Parathyroid adenoma (tissue), 2 donors: ENCODE measurements around the gene CCDC144A.
"Not testable (repeated sequence)": the region's sequence is repeated elsewhere in the genome, so short reads cannot be mapped to it uniquely, and the experiment has no call there.

Source experiments
- H2AFZ ChIP-seq: fragments of 300-600 bp; sonication (generic); one replicate; pipeline ENCODE4 v1.7.0; 2017; ENCODE audit warnings: antibody characterized with exemption, mild to moderate bottlenecking
- H3K27ac ChIP-seq: fragments of 300-600 bp; sonication (generic); one replicate; pipeline ENCODE4 v1.7.0; 2017
- H3K27me3 ChIP-seq: fragments of 300-600 bp; sonication (generic); one replicate; pipeline ENCODE4 v1.7.0; 2017; ENCODE audit warnings: low read length; ENCODE audit not compliant: control insufficient read depth, insufficient read depth
- H3K36me3 ChIP-seq: fragments of 300-600 bp; sonication (generic); one replicate; pipeline ENCODE4 v1.7.0; 2017; ENCODE audit warnings: low read length; ENCODE audit not compliant: control insufficient read depth, insufficient read depth
- H3K4me1 ChIP-seq: fragments of 300-600 bp; sonication (generic); one replicate; pipeline ENCODE4 v1.7.0; 2017; ENCODE audit warnings: control low read depth
- H3K4me2 ChIP-seq: fragments of 300-600 bp; sonication (generic); one replicate; pipeline ENCODE4 v1.7.0; 2017; ENCODE audit warnings: low read length
- H3K4me3 ChIP-seq: fragments of 300-600 bp; sonication (generic); one replicate; pipeline ENCODE4 v1.7.0; 2017; ENCODE audit warnings: low read depth, low read length
- H3K79me2 ChIP-seq: fragments of 300-600 bp; sonication (generic); one replicate; pipeline ENCODE4 v1.7.0; 2017; ENCODE audit warnings: control low read depth
- H3K9ac ChIP-seq: fragments of 300-600 bp; sonication (generic); one replicate; pipeline ENCODE4 v1.7.0; 2017; ENCODE audit warnings: mild to moderate bottlenecking
- H3K9me3 ChIP-seq: fragments of 300-600 bp; sonication (generic); one replicate; pipeline ENCODE4 v1.7.0; 2017; ENCODE audit warnings: low read length; ENCODE audit not compliant: control insufficient read depth
- CTCF ChIP-seq: fragments of 300-600 bp; sonication (generic); IDR thresholded peaks from one replicate; pipeline ENCODE4 v1.7.0; 2017; ENCODE audit warnings: antibody characterized with exemption, mild to moderate bottlenecking
- donor health status: primary hyperparathyroidism.

CCDC144A gene

GRCh38 chr17:16751224-16751923, 61.3 kb downstream of the CCDC144A start:
- peak; percentile 37 for TF ChIP-seq CTCF
- H3K4me1 ChIP-seq, H3K27me3 ChIP-seq, H3K9me3 ChIP-seq, H3K9ac ChIP-seq, H2AFZ ChIP-seq, H3K4me3 ChIP-seq, H3K27ac ChIP-seq, H3K4me2 ChIP-seq, H3K36me3 ChIP-seq, H3K79me2 ChIP-seq: not testable (repeated sequence)

DNA sequence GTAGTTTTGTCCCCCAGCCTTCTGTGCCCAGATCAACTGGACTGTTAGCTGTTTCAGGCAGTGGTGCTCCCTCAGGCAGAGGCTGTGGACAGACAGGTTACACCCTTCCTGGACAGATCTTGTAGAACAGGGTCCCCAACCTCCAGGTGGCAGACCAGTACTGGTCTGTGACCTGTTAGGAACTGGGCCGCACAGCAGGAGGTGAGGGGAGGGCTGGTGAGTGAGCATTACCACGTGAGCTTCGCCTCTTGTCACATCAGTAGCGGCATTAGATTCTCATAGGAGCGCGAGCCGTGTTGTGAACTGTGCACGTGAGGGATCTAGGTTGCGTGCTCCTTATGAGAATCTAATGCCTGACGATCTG, 61.9 kb downstream of the CCDC144A start:
- not testable (repeated sequence) for H3K79me2 ChIP-seq, H3K27ac ChIP-seq, H3K36me3 ChIP-seq, H3K4me3 ChIP-seq, H3K9ac ChIP-seq, H3K27me3 ChIP-seq, H3K4me1 ChIP-seq, H3K4me2 ChIP-seq, H3K9me3 ChIP-seq, H2AFZ ChIP-seq

- H3K79me2 ChIP-seq, H3K4me2 ChIP-seq, H3K4me1 ChIP-seq, H3K27me3 ChIP-seq, H3K9ac ChIP-seq, H3K36me3 ChIP-seq, H3K27ac ChIP-seq, H3K4me3 ChIP-seq, H2AFZ ChIP-seq, H3K9me3 ChIP-seq: not testable (repeated sequence)
These were observed 67.5 kb downstream of the CCDC144A start for GRCh38 chr17:16757520-16757919.

- not testable (repeated sequence) for H3K4me2 ChIP-seq, H3K36me3 ChIP-seq, H3K27ac ChIP-seq, H3K4me1 ChIP-seq, H3K4me3 ChIP-seq, H2AFZ ChIP-seq, H3K9me3 ChIP-seq, H3K9ac ChIP-seq, H3K79me2 ChIP-seq, H3K27me3 ChIP-seq
These were observed 68.1 kb downstream of the CCDC144A start for GRCh38 chr17:16758177-16758576.

DNA sequence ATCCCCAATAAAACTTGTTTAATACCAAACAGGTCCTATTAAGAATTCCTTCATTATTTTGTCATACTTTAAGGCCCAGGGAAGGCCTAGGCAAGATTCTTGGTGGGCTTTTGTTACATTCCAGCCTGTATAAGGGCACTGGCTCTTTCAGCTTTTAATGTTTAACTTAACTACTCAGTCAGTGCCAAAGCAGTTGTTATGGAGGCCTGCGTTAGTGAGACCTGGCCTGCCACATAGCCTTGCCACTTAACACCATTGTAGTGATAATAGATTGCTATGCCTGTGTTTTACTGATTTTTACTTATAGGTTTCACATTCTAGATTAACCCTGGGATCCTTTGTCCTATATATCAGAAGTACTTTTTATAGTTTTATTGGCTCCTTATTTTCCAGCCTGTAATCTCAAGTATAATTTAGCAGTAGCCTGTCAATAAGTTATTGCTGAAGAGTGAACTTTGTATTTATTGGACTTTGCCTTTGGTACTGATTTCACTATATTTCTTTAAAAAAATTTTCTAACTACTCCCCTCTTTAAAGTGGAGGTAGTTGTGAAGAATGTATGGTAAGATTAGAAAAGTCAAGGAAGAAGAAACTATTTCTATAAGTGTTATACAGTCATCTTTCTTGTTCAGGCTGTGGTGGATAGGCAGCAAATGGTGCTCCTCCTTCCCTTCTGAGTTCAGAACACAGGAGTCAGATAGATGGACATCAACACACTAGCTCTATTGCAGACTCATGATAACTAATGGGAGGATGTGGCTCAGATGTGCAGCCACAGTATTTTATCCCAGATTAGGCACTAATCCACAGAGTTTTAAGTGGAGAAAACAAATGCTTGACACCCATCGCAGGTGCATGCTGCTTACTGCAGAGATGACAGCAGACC, 78.5 kb downstream of the CCDC144A start:
- not testable (repeated sequence) for H3K79me2 ChIP-seq, H3K27ac ChIP-seq, H3K4me1 ChIP-seq, H3K9me3 ChIP-seq, H3K4me3 ChIP-seq, H3K4me2 ChIP-seq, H3K36me3 ChIP-seq, H2AFZ ChIP-seq, H3K9ac ChIP-seq, H3K27me3 ChIP-seq

DNA sequence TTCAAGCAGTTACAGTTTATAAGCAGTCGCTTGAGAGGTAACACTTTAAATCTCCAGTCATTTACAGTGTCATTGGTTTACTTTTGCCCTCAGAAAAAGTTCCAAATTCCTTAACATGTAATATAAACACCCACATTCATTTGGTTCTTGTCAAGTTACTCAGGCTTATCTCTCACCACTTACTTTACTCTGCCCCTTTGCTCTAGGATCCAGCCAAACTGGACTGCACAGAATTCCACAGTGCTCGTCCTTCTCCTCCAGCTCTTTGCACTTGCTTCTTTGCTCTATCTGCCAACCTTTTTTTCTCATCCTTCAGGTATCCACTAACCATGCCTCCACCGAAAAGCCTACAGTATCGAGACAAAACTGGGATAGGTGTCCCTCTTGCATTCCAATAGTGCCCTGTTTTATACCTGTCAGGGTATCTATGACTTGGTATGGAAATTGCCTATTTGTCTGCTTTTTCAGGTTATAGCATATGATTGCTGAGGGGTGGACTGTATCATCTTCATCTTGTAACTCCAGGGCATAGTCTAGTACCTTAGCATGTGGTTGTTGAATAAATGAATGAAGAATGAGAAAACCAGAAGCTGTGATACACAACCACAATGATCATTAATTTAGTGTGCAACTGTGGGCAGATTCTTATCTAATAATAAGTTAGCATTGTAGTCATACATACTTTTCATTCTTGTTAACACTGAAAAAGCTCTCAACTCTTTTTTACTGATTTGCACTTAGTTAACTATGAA, 82.5 kb downstream of the CCDC144A start:
- H3K79me2 ChIP-seq, H3K4me3 ChIP-seq, H3K9me3 ChIP-seq, H3K4me2 ChIP-seq, H2AFZ ChIP-seq, H3K4me1 ChIP-seq, H3K9ac ChIP-seq, H3K27me3 ChIP-seq, H3K27ac ChIP-seq, H3K36me3 ChIP-seq: not testable (repeated sequence)

- H3K4me3 ChIP-seq, H3K36me3 ChIP-seq, H3K4me1 ChIP-seq, H3K9ac ChIP-seq, H3K27me3 ChIP-seq, H2AFZ ChIP-seq, H3K9me3 ChIP-seq, H3K27ac ChIP-seq, H3K4me2 ChIP-seq, H3K79me2 ChIP-seq: not testable (repeated sequence)
These were observed 83.1 kb downstream of the CCDC144A start for GRCh38 chr17:16773146-16773522.

- H3K4me2 ChIP-seq, H3K27me3 ChIP-seq, H3K36me3 ChIP-seq, H3K4me1 ChIP-seq, H3K79me2 ChIP-seq, H3K9me3 ChIP-seq, H3K9ac ChIP-seq, H3K27ac ChIP-seq, H3K4me3 ChIP-seq, H2AFZ ChIP-seq: not testable (repeated sequence)
These were observed 97.8 kb downstream of the CCDC144A start for GRCh38 chr17:16787851-16788250.

GRCh38 chr17:16788889-16789536, 99.0 kb downstream of the CCDC144A start:
- not testable (repeated sequence) for H3K4me2 ChIP-seq, H3K4me3 ChIP-seq, H3K9me3 ChIP-seq, H2AFZ ChIP-seq, H3K4me1 ChIP-seq, H3K79me2 ChIP-seq, H3K36me3 ChIP-seq, H3K9ac ChIP-seq, H3K27me3 ChIP-seq, H3K27ac ChIP-seq
